ENCODE results near the gene CDC14B.

CDC14B gene

DNA sequence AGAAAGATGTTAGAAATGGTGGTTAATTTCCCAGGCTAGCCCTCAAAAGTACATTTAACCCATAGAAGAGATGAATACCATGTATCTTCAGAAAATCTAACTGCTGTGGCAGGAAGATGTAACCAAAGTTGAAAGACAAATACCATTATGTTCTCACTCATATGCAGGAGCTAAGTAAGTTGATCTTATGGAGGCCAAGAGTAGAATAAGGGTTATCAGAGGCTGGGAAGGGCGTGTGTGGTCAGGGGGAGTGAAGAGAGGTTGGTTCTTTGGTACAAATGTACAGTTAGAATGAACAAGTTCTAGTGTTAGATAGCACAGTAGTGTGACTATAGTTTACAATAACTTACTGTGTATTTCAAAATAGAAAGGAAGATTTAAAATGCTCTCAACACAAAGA is 61.7 kb downstream of the CDC14B start:
- TF ChIP-seq SPI1 (IDR thresholded peaks at IDR 0.05; ENCODE audit: borderline replicate concordance, low read depth) (no peak), POLR2AphosphoS5 (IDR thresholded peaks at IDR 0.05; ENCODE audit: low read depth) (no peak), GABPA (IDR thresholded peaks at IDR 0.05; ENCODE audit: low read depth) (no peak)
- TF ChIP-seq, protein P1, sequence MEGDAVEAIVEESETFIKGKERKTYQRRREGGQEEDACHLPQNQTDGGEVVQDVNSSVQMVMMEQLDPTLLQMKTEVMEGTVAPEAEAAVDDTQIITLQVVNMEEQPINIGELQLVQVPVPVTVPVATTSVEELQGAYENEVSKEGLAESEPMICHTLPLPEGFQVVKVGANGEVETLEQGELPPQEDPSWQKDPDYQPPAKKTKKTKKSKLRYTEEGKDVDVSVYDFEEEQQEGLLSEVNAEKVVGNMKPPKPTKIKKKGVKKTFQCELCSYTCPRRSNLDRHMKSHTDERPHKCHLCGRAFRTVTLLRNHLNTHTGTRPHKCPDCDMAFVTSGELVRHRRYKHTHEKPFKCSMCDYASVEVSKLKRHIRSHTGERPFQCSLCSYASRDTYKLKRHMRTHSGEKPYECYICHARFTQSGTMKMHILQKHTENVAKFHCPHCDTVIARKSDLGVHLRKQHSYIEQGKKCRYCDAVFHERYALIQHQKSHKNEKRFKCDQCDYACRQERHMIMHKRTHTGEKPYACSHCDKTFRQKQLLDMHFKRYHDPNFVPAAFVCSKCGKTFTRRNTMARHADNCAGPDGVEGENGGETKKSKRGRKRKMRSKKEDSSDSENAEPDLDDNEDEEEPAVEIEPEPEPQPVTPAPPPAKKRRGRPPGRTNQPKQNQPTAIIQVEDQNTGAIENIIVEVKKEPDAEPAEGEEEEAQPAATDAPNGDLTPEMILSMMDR (IDR thresholded peaks at IDR 0.05; ENCODE audit: insufficient read depth, low read length): no peak
- TF ChIP-seq, protein P2, sequence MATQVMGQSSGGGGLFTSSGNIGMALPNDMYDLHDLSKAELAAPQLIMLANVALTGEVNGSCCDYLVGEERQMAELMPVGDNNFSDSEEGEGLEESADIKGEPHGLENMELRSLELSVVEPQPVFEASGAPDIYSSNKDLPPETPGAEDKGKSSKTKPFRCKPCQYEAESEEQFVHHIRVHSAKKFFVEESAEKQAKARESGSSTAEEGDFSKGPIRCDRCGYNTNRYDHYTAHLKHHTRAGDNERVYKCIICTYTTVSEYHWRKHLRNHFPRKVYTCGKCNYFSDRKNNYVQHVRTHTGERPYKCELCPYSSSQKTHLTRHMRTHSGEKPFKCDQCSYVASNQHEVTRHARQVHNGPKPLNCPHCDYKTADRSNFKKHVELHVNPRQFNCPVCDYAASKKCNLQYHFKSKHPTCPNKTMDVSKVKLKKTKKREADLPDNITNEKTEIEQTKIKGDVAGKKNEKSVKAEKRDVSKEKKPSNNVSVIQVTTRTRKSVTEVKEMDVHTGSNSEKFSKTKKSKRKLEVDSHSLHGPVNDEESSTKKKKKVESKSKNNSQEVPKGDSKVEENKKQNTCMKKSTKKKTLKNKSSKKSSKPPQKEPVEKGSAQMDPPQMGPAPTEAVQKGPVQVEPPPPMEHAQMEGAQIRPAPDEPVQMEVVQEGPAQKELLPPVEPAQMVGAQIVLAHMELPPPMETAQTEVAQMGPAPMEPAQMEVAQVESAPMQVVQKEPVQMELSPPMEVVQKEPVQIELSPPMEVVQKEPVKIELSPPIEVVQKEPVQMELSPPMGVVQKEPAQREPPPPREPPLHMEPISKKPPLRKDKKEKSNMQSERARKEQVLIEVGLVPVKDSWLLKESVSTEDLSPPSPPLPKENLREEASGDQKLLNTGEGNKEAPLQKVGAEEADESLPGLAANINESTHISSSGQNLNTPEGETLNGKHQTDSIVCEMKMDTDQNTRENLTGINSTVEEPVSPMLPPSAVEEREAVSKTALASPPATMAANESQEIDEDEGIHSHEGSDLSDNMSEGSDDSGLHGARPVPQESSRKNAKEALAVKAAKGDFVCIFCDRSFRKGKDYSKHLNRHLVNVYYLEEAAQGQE (IDR thresholded peaks at IDR 0.05; ENCODE audit: insufficient replicate concordance, low read depth): no peak
- Histone ChIP-seq H3K27ac (replicated peaks) (no peak overlapping the region), H3K27me3 (ENCODE audit: insufficient read depth, poor library complexity, severe bottlenecking) (no peaks in the 10 kb centered on the region), H3K4me3 (replicated peaks; ENCODE audit: insufficient read depth, low read length) (no peak overlapping the region)
- no peak for DNase-seq (ENCODE audit: low read depth in 1 of 2, low spot score in 1 of 2)

- DNase-seq (ENCODE audit: low read depth in 1 of 2, low spot score in 1 of 2): no peak
- H3K4me3 ChIP-seq (replicated peaks; ENCODE audit: insufficient read depth, low read length): no peak overlapping the region
- no peak overlapping the region for H3K27ac ChIP-seq (replicated peaks)
- TF ChIP-seq, protein P1 (IDR thresholded peaks at IDR 0.05; ENCODE audit: insufficient read depth, low read length): no peak
- TF ChIP-seq POLR2AphosphoS5 (IDR thresholded peaks at IDR 0.05; ENCODE audit: low read depth): no peak
- TF ChIP-seq, protein P2 (IDR thresholded peaks at IDR 0.05; ENCODE audit: insufficient replicate concordance, low read depth): no peak
- no peak for TF ChIP-seq GABPA (IDR thresholded peaks at IDR 0.05; ENCODE audit: low read depth)
- no peak for TF ChIP-seq SPI1 (IDR thresholded peaks at IDR 0.05; ENCODE audit: borderline replicate concordance, low read depth)
- no peaks in the 10 kb centered on the region for H3K27me3 ChIP-seq (ENCODE audit: insufficient read depth, poor library complexity, severe bottlenecking)
Observed at GRCh38 chr9:96556701-96557461, 62.8 kb downstream of the CDC14B start.

GRCh38 chr9:96555567-96556386 is 63.9 kb downstream of the CDC14B start:
- DNase-seq (ENCODE audit: low read depth in 1 of 2, low spot score in 1 of 2): no peak
- TF ChIP-seq, protein P1 (IDR thresholded peaks at IDR 0.05; ENCODE audit: insufficient read depth, low read length): no peak
- TF ChIP-seq POLR2AphosphoS5 (IDR thresholded peaks at IDR 0.05; ENCODE audit: low read depth) (no peak), GABPA (IDR thresholded peaks at IDR 0.05; ENCODE audit: low read depth) (no peak), SPI1 (IDR thresholded peaks at IDR 0.05; ENCODE audit: borderline replicate concordance, low read depth) (no peak)
- TF ChIP-seq, protein P2 (IDR thresholded peaks at IDR 0.05; ENCODE audit: insufficient replicate concordance, low read depth): no peak
- no peak overlapping the region for H3K4me3 ChIP-seq (replicated peaks; ENCODE audit: insufficient read depth, low read length)
- no peaks in the 10 kb centered on the region for H3K27me3 ChIP-seq (ENCODE audit: insufficient read depth, poor library complexity, severe bottlenecking)
- no peak overlapping the region for H3K27ac ChIP-seq (replicated peaks)

Measured in HL-60 (cell line).